GM21717 (cell line): Measurements from ENCODE around the gene PIGH.
A peak's percentile ranks its signal among the peaks of the same experiment; 100 is the strongest.
"Not testable (repeated sequence)": the region's sequence is repeated elsewhere in the genome, so short reads cannot be mapped to it uniquely, and the experiment has no call there.

Source experiments
- ATAC-seq: cut with Tn5 transposase; IDR thresholded peaks from one replicate; pipeline ENCODE4 v1.9.1; 2021; ENCODE audit warnings: mild to moderate bottlenecking, moderate library complexity; ENCODE audit not compliant: unreplicated experiment

The PIGH gene, protein sequence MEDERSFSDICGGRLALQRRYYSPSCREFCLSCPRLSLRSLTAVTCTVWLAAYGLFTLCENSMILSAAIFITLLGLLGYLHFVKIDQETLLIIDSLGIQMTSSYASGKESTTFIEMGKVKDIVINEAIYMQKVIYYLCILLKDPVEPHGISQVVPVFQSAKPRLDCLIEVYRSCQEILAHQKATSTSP

GRCh38 chr14:67599698-67600561 lies at the start of gene PIGH:
TSS of gene PIGH (minus strand) at chr14:67600268. CDS start at chr14:67600203, 65 bp downstream.
- peak; percentile 86 for ATAC-seq

- no peak for ATAC-seq
Measured at GRCh38 chr14:67646131-67646530, 46.1 kb upstream of the PIGH start.

DNA sequence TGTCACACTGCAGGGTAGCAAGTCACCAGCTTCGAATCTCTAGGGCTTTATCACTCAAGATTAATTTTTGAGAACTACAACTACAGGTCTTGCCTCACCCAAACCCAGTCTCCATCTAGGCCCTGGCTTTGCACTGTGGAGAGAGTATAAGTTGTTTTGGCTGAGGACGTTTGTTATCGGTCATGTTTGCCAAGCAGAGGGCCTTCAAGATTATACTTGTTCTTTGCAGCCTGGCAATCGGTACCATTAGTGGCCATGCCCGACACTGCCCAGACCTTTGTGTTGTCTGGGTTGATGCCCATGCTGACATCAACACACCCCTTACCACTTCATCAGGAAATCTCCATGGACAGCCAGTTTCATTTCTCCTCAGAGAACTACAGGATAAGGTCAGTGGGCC lies 45.3 kb upstream of the PIGH start:
- no peak for ATAC-seq

GRCh38 chr14:67644428-67644827 lies 44.4 kb upstream of the PIGH start:
- no peak for ATAC-seq

GRCh38 chr14:67643713-67644112 lies 43.6 kb upstream of the PIGH start:
- no peak for ATAC-seq

DNA sequence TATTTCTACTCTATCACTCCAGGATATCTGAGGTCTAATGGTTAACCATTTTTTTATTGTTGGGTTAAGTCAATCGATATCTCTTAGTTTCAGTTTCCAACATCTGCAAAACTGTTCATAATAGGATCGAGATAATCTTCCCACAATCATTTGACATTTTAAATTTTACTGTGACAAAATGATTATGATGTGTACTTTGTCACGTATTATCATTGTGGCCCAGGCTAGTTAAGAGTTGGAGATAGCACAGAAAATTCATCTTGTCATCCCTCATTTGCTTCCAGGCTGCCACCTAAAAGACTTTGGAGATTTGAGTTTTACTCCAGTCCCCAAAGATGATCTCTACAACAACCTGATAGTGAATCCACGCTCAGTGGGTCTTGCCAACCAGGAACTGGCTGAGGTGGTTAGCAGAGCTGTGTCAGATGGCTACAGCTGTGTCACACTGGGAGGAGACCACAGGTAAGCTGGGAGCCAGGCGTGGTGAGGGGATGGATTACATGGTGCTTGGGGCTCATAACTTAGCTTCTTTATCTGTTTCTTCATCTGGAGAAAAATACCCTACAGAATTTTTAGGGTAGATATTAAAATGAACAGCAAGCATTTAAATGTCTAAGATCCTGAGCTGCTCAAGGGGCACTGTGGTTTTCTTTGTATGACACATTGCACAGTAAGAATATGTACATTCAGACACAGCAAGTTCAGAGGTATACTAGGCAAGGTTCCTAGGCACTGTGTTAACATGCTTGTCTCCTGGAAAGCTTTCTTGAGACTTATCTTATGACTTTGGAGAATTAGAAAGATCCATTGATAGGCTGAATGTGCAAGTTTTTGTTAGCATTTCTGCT lies 42.1 kb upstream of the PIGH start:
- no peak for ATAC-seq

GRCh38 chr14:67641480-67641879 lies 41.4 kb upstream of the PIGH start:
- ATAC-seq = no peak

DNA sequence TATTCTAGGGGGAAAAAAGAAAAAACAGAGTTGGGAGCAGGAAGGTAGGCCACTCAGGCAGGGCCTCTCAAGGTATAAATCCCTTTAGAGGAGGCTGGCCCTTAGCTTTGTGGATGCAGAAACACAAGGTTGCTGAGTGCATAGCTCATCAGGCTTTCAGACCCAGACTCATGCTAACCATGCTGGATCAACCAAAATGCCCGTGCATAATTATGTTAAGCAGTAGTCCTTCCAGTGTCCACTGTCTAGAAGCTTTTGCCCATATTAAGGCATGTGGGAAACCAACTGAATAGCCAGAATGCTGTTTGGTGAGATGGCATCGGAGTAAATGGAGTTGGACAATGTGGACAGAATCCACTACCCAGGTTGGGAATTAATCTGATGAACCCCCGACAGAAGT lies 38.6 kb upstream of the PIGH start:
- no peak for ATAC-seq

- peak; percentile 76 for ATAC-seq
Measured at GRCh38 chr14:67636361-67636919, 36.4 kb upstream of the PIGH start.

DNA sequence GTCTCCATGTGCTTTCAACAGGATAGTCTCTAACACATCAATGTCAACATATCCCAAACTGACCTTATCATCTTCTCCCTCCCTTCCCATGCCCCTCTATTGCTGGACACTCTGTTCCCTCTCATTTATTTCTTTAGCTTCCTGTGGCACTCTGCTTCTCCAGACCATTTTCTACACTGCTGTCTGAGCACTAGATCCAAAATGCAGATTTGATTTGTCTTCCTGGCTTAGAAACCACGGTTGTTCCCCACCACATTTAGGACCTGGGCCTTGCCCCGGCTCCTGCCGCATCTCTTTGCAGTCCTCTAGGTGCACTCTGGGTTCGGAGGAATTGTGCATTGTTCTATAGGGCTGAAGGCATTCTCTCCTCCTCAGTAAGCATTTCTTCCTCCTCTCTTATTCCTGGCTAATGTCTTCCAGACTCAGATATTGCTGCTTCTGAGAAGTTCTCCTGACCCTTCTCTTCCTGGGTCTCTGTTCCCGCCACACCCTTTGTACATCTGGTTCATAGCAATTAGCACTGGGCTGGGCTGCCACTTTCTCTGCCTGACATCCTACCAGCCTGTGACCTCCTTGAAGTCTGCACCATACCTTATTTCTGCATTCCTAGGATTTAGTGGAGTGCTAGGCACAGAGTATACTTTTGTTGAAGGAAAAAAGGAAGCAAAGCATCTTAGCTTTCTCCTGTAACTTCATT lies 33.5 kb upstream of the PIGH start:
- ATAC-seq = no peak

- ATAC-seq = no peak
Measured at GRCh38 chr14:67630938-67631337, 30.9 kb upstream of the PIGH start.

- ATAC-seq = no peak
Measured at GRCh38 chr14:67630186-67630585, 30.1 kb upstream of the PIGH start.

DNA sequence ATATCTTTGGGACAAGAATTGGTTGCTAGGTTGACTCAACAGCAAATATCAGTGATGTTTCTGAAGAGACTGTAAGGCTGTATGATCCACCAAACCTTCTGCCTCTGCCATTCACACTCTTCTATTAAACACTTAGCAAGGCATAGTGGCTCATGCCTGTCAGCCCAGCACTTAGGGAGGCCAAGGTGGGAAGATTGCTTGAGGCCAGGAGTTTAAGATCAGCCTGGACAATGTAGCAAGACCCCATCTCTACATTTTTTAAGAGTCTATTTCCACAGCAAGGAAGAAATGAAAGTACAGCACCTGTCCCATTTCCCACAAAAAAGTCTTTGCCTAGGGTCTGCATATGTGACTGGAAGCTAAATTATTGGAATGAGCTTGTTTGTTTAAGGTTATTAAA lies 27.5 kb upstream of the PIGH start:
- no peak for ATAC-seq

DNA sequence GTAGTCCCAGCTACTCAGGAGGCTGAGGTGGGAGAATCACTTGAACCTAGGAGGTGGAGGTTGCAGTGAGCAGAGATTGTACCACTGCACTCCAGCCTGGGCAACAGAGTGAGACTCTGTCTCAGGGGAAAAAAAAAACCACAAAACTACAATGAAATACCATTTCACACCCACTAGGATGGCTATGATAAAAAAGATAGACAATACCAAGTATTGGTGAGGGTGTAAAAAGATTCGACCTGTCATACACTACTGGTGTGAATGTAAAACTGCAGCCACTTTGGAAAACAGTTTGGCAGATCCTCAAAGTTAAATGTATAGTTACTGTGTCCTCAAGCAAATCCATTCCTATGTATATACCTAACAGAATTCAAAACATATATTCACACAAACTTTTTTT lies 26.1 kb upstream of the PIGH start:
- ATAC-seq = not testable (repeated sequence)

GRCh38 chr14:67623114-67623513 lies 23.0 kb upstream of the PIGH start:
- no peak for ATAC-seq

GRCh38 chr14:67622675-67623074 lies 22.6 kb upstream of the PIGH start:
- ATAC-seq = no peak

GRCh38 chr14:67620217-67620785 lies 20.2 kb upstream of the PIGH start:
- no peak for ATAC-seq

DNA sequence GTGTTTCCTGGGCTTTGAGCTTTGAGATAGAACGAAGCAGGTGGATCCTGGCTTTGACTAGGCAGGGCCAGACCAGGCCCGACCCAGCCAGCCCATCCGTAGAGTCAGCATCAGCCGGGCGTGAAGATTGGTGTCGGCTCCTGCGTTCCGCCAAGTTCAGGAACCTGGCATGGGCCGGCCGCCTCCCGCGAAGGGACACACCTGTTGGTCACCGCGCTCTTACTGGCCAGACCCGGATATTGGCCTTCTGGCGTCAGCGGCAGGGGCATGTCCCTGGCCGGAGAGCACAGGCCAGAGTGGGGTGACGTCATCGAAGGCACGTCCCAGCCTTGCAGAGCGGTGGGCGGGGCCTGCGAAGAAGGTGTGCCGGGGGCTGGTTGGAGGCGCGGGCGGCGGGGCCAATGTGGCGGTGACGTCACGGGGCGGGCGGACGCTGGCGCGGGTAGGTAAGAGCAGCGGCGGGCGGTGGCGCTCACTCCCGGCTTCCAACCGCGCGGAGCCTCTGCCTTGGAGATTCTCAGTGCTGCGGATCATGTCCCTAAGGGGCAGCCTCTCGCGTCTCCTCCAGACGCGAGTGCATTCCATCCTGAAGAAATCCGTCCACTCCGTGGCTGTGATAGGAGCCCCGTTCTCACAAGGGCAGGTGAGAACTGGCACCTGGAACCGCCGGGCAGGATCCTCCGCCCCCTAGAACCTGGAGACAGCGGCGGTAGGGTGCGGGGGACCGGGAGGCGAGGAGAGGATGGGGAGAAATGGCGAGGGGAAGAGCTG lies 19.6 kb upstream of the PIGH start, which contains the start of gene ARG2:
Gene ARG2, plus strand, starts transcription at position 475 of the 771 bp plus-strand sequence. Its CDS starts 58 bp downstream, at position 533.
- ATAC-seq = peak; percentile 92

- no peak for ATAC-seq
Measured at GRCh38 chr14:67618617-67619063, 18.6 kb upstream of the PIGH start.
